CD14-positive monocyte (primary cell): ENCODE data around the gene NBPF14. TPM values are rescaled to one million over a fixed set of nuclear protein-coding genes. Genes with fewer than 3 reads are reported as not detected.
"Not testable (repeated sequence)": the region's sequence is repeated elsewhere in the genome, so short reads cannot be mapped to it uniquely, and the experiment has no call there.

Source experiments
- DNase-seq, 3 donors: peaks; one replicate each; pipeline ENCODE4 v3.0.0-alpha.2; 2011 to 2022
- H2AFZ ChIP-seq: 2 replicates; pipeline ENCODE4 v1.6.0; 2012; ENCODE audit warnings: mild to moderate bottlenecking, low read depth, low read length, inconsistent platforms; ENCODE audit not compliant: insufficient read depth, poor library complexity, severe bottlenecking
- H3K27ac ChIP-seq, 2 donors: 1 replicate in 1 of 2; 2 replicates in 1 of 2; pipeline ENCODE4 v1.5.1; 2012 to 2013; ENCODE audit warnings: low read length in 2 of 2, control low read depth in 1 of 2, inconsistent platforms in 1 of 2, low read depth in 1 of 2, mild to moderate bottlenecking in 1 of 2
- H3K27me3 ChIP-seq, 2 donors: one replicate each; pipeline versions ENCODE4 v1.6.0 to v1.6.1; 2011 to 2013; ENCODE audit warnings: low read length in 2 of 2; ENCODE audit not compliant: control insufficient read depth in 2 of 2, insufficient read depth in 2 of 2
- H3K36me3 ChIP-seq, 2 donors: replicated peaks in 1 of 2; 1 replicate in 1 of 2; 2 replicates in 1 of 2; pipeline versions ENCODE4 v1.5.1 to v1.6.1; 2012 to 2013; ENCODE audit warnings: low read length in 2 of 2, control low read depth in 1 of 2, inconsistent platforms in 1 of 2, mild to moderate bottlenecking in 1 of 2; ENCODE audit not compliant: insufficient read depth in 2 of 2, control insufficient read depth in 1 of 2
- H3K4me1 ChIP-seq, 2 donors: 1 replicate in 1 of 2; 2 replicates in 1 of 2; pipeline versions ENCODE4 v1.5.1 to v1.6.1; 2012 to 2013; ENCODE audit warnings: low read length in 2 of 2, control low read depth in 1 of 2, inconsistent platforms in 1 of 2, mild to moderate bottlenecking in 1 of 2, moderate library complexity in 1 of 2; ENCODE audit not compliant: insufficient read depth in 2 of 2, control insufficient read depth in 1 of 2
- H3K4me2 ChIP-seq: replicated peaks from 2 replicates; pipeline ENCODE3; 2012; ENCODE audit warnings: low read length, moderate library complexity, mild to moderate bottlenecking; ENCODE audit not compliant: poor library complexity, severe bottlenecking; ENCODE audit errors: extremely low read depth
- H3K4me3 ChIP-seq, 3 experiments: fragments of 200-600 bp in 1 of 3; sonication (generic) in 1 of 3; replicated peaks in 1 of 3; 1 replicate in 2 of 3; 2 replicates in 1 of 3; pipeline ENCODE4 v1.5.1; 2011 to 2013; ENCODE audit warnings: low read length in 3 of 3, mild to moderate bottlenecking in 3 of 3, control low read depth in 2 of 3, low read depth in 2 of 3, inconsistent platforms in 1 of 3, moderate library complexity in 1 of 3
- H3K79me2 ChIP-seq: 2 replicates; pipeline ENCODE4 v1.6.0; 2012; ENCODE audit warnings: mild to moderate bottlenecking, control low read depth, inconsistent platforms, low read length, moderate library complexity; ENCODE audit not compliant: insufficient read depth
- H3K9ac ChIP-seq: 2 replicates; pipeline ENCODE4 v1.6.0; 2017; ENCODE audit warnings: low read length, mild to moderate bottlenecking; ENCODE audit not compliant: insufficient read depth, poor library complexity, severe bottlenecking
- H3K9me3 ChIP-seq, 2 donors: replicated peaks in 1 of 2; 1 replicate in 1 of 2; 2 replicates in 1 of 2; pipeline versions ENCODE4 v1.5.1 to v1.6.1; 2012 to 2013; ENCODE audit warnings: low read length in 2 of 2, control low read depth in 1 of 2; ENCODE audit not compliant: control insufficient read depth in 1 of 2, insufficient read depth in 1 of 2
- H4K20me1 ChIP-seq: 2 replicates; pipeline ENCODE4 v1.6.0; 2012; ENCODE audit warnings: mild to moderate bottlenecking, low read length, control low read depth, moderate library complexity; ENCODE audit not compliant: insufficient read depth
- H3K27ac Mint-ChIP-seq, 7 donors: one replicate each; pipeline ENCODE4 v1.8.0; 2020; ENCODE audit warnings: mild to moderate bottlenecking in 7 of 7, mixed read lengths in 7 of 7, moderate library complexity in 6 of 7, inconsistent platforms in 2 of 7
- H3K27me3 Mint-ChIP-seq, 3 donors: one replicate each; pipeline ENCODE4 v1.8.0; 2021 to 2022; ENCODE audit warnings: low read depth in 3 of 3, mild to moderate bottlenecking in 3 of 3, mixed read lengths in 3 of 3, moderate library complexity in 3 of 3, inconsistent platforms in 1 of 3
- H3K36me3 Mint-ChIP-seq, 2 donors: one replicate each; pipeline ENCODE4 v1.8.0; 2020; ENCODE audit warnings: mixed read lengths in 2 of 2, inconsistent platforms in 1 of 2, mild to moderate bottlenecking in 1 of 2
- H3K4me1 Mint-ChIP-seq: one replicate; pipeline ENCODE4 v1.8.0; 2020; ENCODE audit warnings: mild to moderate bottlenecking, mixed read lengths
- H3K4me3 Mint-ChIP-seq, 2 donors: one replicate each; pipeline ENCODE4 v1.8.0; 2020; ENCODE audit warnings: mild to moderate bottlenecking in 2 of 2, mixed read lengths in 2 of 2, moderate library complexity in 1 of 2
- H3K9me3 Mint-ChIP-seq, 7 donors: one replicate each; pipeline ENCODE4 v1.8.0; 2020 to 2022; ENCODE audit warnings: mixed read lengths in 7 of 7, mild to moderate bottlenecking in 6 of 7, moderate library complexity in 6 of 7, inconsistent platforms in 2 of 7
- WGBS: methylation state at CpG from one replicate; pipeline ENCODE4 v1.1.5; 2013; ENCODE audit warnings: missing lambda C conversion rate; ENCODE audit not compliant: insufficient coverage; 5-methylcytosine and 5-hydroxymethylcytosine counted together
- intact Hi-C, 2 donors: fragments of 100-400 bp; cut with micrococcal nuclease; formaldehyde crosslinking; loops; one replicate each; pipeline versions ENCODE4 v1.15.0 to v1.15.1; 2023
- polyA minus RNA-seq: library from RNA; depleted of rRNA, polyadenylated mRNA; stranded (reverse); fragments of >200 nt; gene quantifications from 2 replicates; pipeline ENCODE4 v1.2.3, GENCODE V29; 2012
- polyA plus RNA-seq, 3 donors: library from polyadenylated mRNA; depleted of rRNA in 1 of 3; unstranded in 2 of 3; stranded (reverse) in 1 of 3; fragments of 300-500 nt in 2 of 3; fragments of >200 nt in 1 of 3; fragmentation: Illumina TruSeq in 2 of 3; gene quantifications; 1 replicate in 2 of 3; 2 replicates in 1 of 3; pipeline ENCODE4 v1.2.3, GENCODE V29; 2012 to 2021
- total RNA-seq, 12 experiments: library from RNA in 1 of 12; stranded (reverse) in 1 of 12; fragments of 120-200 nt in 1 of 12; gene quantifications; one replicate each; pipeline ENCODE4 v1.2.4 and lab custom pipeline; 2013 to 2026; ENCODE audit warnings: mixed read lengths in 6 of 12, inconsistent platforms in 1 of 12

Gene NBPF14, protein sequence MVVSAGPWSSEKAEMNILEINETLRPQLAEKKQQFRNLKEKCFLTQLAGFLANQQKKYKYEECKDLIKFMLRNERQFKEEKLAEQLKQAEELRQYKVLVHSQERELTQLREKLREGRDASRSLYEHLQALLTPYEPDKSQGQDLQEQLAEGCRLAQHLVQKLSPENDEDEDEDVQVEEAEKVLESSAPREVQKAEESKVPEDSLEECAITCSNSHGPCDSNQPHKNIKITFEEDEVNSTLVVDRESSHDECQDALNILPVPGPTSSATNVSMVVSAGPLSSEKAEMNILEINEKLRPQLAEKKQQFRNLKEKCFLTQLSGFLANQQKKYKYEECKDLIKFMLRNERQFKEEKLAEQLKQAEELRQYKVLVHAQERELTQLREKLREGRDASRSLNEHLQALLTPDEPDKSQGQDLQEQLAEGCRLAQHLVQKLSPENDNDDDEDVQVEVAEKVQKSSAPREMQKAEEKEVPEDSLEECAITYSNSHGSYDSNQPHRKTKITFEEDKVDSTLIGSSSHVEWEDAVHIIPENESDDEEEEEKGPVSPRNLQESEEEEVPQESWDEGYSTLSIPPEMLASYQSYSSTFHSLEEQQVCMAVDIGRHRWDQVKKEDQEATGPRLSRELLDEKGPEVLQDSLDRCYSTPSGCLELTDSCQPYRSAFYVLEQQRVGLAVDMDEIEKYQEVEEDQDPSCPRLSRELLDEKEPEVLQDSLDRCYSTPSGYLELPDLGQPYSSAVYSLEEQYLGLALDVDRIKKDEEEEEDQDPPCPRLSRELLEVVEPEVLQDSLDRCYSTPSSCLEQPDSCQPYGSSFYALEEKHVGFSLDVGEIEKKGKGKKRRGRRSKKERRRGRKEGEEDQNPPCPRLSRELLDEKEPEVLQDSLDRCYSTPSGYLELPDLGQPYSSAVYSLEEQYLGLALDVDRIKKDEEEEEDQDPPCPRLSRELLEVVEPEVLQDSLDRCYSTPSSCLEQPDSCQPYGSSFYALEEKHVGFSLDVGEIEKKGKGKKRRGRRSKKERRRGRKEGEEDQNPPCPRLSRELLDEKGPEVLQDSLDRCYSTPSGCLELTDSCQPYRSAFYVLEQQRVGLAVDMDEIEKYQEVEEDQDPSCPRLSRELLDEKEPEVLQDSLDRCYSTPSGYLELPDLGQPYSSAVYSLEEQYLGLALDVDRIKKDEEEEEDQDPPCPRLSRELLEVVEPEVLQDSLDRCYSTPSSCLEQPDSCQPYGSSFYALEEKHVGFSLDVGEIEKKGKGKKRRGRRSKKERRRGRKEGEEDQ (N-terminal part only)
- 93.4 TPM for total RNA-seq (2013)
- 100 to 1,000 TPM in 1 of 3 donors, 10 to 100 TPM in 2; 31.7 to 123 (median 48.2) TPM for polyA plus RNA-seq
- 70.8 and 87.3 TPM in 2 replicates for polyA minus RNA-seq
- total RNA-seq (lab: John Stamatoyannopoulos, UW) = 27.6 to 69.8 (median 47.9) reads per million in 11 experiments

DNA sequence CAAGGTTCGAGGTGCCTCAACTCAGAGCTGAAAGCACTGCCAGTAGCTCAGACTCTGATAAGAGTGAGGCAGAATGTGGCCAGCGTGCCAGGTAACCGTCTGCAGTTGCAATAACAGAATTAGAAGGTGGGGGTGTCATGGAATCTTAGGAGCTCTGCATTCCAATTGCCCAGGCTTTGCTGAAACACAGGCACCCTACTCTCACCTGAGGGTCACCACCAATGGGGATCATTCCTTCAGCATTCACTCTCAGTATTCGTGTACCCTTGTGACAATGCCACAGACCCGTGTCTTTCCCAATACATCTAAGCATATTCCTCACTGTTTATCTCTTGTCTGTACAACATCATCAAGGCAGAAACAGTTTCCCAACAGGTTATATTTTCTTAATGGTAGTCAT, at the start of gene NBPF14:
Gene NBPF14, minus strand, starts transcription at position 101 of the 400 bp plus-strand sequence. CDS start 294 bp downstream, outside the sequence.
- intact Hi-C loops, H3K27ac Mint-ChIP-seq: not testable (repeated sequence)

DNA sequence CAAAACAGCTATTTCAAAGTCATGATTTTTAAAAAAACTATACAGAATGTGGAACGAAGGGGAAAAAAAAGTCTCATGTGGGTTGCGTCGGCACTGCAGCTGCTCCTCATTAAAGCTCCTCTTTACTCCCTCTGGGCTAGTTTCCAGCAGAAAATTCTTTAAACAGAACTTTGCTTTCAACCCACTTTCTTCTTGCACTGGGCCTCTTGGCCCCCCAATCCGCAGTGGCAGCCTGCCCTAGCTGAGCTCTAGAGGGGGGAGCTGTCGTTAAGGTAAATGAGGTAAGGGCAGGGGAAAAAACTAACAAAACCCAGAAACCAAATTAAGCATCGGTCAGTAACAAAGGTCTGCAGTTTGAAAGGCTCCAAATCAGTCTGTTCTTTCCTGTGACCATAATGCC, 29.6 kb upstream of the NBPF14 start:
- H3K36me3 ChIP-seq, H3K27me3 ChIP-seq, H3K9ac ChIP-seq, H3K36me3 Mint-ChIP-seq, H3K27me3 Mint-ChIP-seq, H4K20me1 ChIP-seq, H3K9me3 ChIP-seq, H3K79me2 ChIP-seq, intact Hi-C loops, H3K4me2 ChIP-seq, H3K4me3 ChIP-seq, H2AFZ ChIP-seq, DNase-seq, H3K4me1 ChIP-seq, H3K9me3 Mint-ChIP-seq, H3K4me1 Mint-ChIP-seq: not testable (repeated sequence)
- no CpG with 5 or more reads among the region's 6 CpGs for WGBS
- peak overlapping the region in 1 of 2 donors; percentile 53 for H3K4me3 Mint-ChIP-seq
- peak overlapping the region in 3 of 7 donors; percentile 37 to 81 (median 77) for H3K27ac Mint-ChIP-seq
- peak overlapping the region in 1 of 2 donors; percentile 56 for H3K27ac ChIP-seq

More for the DNA sequence above, at the start of gene NBPF14:
- H3K4me1 Mint-ChIP-seq, H3K4me2 ChIP-seq, H4K20me1 ChIP-seq, H3K4me3 ChIP-seq, H2AFZ ChIP-seq, DNase-seq, H3K79me2 ChIP-seq, H3K27me3 Mint-ChIP-seq, H3K9ac ChIP-seq, H3K4me1 ChIP-seq, H3K9me3 Mint-ChIP-seq, H3K27ac ChIP-seq, H3K9me3 ChIP-seq, H3K36me3 ChIP-seq, H3K27me3 ChIP-seq, H3K4me3 Mint-ChIP-seq: not testable (repeated sequence)
- H3K36me3 Mint-ChIP-seq = peaks cover 0 to 15% of the 10 kb centered on the region in 2 donors
- no CpG with 5 or more reads among the region's 5 CpGs for WGBS

DNA sequence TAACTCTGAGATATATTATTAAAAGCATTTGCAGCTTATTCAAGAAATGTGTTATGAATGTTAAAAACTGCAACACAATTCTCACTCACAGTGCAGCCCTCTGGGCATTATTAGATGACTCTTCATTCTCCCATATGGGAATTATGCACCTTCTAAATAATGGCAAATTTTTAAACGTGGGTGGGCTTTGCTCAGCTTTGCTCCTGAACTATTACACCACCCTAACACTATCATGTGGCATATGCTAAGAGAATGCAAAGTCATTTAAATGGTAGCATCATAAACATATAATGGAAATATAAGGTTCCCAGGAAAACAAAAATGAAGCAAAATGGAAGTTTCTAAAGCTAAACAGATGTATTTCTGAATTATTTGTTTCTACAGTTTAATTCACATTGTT, 22.4 kb upstream of the NBPF14 start:
- H4K20me1 ChIP-seq, DNase-seq, H3K36me3 ChIP-seq, H3K4me2 ChIP-seq, H3K27me3 Mint-ChIP-seq, H3K4me1 ChIP-seq, H3K9ac ChIP-seq, H3K36me3 Mint-ChIP-seq, H3K27me3 ChIP-seq, H2AFZ ChIP-seq, H3K9me3 ChIP-seq, H3K27ac ChIP-seq, H3K4me3 Mint-ChIP-seq, H3K27ac Mint-ChIP-seq, H3K79me2 ChIP-seq, H3K9me3 Mint-ChIP-seq, intact Hi-C loops, H3K4me1 Mint-ChIP-seq, H3K4me3 ChIP-seq: not testable (repeated sequence)
- WGBS = no CpG with 5 or more reads among the region's 1 CpG

DNA sequence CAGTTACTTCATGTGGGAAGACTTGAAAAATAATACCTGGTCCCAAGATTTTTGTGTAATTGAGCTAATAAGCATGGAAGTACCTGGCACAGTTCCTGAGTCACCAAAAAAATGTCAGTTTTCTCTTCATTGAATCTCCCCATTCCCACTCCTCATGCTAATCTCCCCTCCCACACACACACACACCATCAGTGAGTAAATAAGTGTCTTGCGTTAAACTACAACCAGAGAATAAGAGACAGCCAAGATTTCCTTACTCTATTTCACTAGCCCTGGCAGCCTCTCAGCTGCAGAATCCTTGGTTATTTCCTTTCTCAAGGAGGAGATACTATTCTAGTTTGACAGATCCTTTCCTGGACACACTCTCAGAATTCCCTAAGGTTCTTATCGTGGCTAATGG, 9.5 kb upstream of the NBPF14 start:
- peak overlapping the region in 2 of 7 donors; percentile 54 to 88 for H3K27ac Mint-ChIP-seq

More for the DNA sequence above, 9.5 kb upstream of the NBPF14 start:
- H3K9me3 ChIP-seq, intact Hi-C loops, H3K27ac ChIP-seq, H3K9ac ChIP-seq, H3K36me3 Mint-ChIP-seq, H3K79me2 ChIP-seq, H3K4me1 Mint-ChIP-seq, H3K36me3 ChIP-seq, H3K9me3 Mint-ChIP-seq, H2AFZ ChIP-seq, H3K4me3 Mint-ChIP-seq, H3K4me1 ChIP-seq, H3K4me3 ChIP-seq, H3K27me3 Mint-ChIP-seq, H4K20me1 ChIP-seq, DNase-seq, H3K4me2 ChIP-seq, H3K27me3 ChIP-seq: not testable (repeated sequence)
- WGBS = no CpG with 5 or more reads among the region's 2 CpGs
